Erythroblast (primary cell): Measurements from ENCODE around the gene SUN1.

Experiments
- GATA1 ChIP-seq: IDR thresholded peaks from 2 replicates; pipeline ENCODE4 v1.6.1; 2011; ENCODE audit warnings: low read depth, mild to moderate bottlenecking, control low read depth, low read length, moderate library complexity
- POLR2A ChIP-seq: IDR thresholded peaks from 2 replicates; pipeline ENCODE4 v1.6.1; 2011; ENCODE audit warnings: mild to moderate bottlenecking, low read length

GRCh38 chr7:786472-787255 lies 45.6 kb upstream of the SUN1 start:
- TF ChIP-seq POLR2A: no peak
- TF ChIP-seq GATA1: no peak
